Keratinocyte (primary cell): Measurements from ENCODE around the gene MAFF.

Experiments
- EZH2 ChIP-seq: IDR thresholded peaks from one replicate; pipeline ENCODE4 v1.6.1; 2012; ENCODE audit warnings: inconsistent platforms, mild to moderate bottlenecking, low read length, moderate library complexity
- TF ChIP-seq, protein P1 (sequence below), 3 experiments: IDR thresholded peaks in 1 of 3; conservative IDR thresholded peaks in 1 of 3; optimal IDR thresholded peaks in 1 of 3; 2 replicates in 2 of 3; 3 replicates in 1 of 3; pipeline versions ENCODE3 to v1.5.1; 2011; ENCODE audit warnings: low read length in 3 of 3, mild to moderate bottlenecking in 3 of 3, moderate library complexity in 2 of 3, control low read depth in 1 of 3, inconsistent platforms in 1 of 3; ENCODE audit not compliant: insufficient read depth in 2 of 3; ENCODE audit errors: extremely low read depth in 1 of 3

DNA sequence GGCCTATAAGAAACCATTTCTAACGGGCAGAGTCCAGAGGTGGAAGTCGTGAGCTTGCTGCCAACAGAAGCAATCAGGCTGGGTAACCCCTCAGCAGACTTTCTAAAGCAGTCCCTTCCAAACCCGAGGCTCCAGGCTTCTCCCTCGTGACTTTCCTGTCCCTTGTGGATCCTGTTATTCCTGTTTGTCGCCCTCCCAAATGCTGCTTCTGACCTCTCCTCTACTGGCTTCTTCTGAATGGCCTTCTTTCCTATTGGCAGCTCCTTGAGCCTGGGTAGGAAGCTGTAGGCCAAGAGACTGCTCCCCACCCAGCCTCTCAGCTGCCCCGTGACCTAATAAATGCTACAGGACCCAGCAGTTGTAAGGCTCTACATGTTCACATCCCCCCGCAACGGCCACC lies 35.0 kb downstream of the MAFF start:
- TF ChIP-seq, protein P1, sequence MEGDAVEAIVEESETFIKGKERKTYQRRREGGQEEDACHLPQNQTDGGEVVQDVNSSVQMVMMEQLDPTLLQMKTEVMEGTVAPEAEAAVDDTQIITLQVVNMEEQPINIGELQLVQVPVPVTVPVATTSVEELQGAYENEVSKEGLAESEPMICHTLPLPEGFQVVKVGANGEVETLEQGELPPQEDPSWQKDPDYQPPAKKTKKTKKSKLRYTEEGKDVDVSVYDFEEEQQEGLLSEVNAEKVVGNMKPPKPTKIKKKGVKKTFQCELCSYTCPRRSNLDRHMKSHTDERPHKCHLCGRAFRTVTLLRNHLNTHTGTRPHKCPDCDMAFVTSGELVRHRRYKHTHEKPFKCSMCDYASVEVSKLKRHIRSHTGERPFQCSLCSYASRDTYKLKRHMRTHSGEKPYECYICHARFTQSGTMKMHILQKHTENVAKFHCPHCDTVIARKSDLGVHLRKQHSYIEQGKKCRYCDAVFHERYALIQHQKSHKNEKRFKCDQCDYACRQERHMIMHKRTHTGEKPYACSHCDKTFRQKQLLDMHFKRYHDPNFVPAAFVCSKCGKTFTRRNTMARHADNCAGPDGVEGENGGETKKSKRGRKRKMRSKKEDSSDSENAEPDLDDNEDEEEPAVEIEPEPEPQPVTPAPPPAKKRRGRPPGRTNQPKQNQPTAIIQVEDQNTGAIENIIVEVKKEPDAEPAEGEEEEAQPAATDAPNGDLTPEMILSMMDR (optimal IDR thresholded peaks at IDR 0.05 in 1 of 3, IDR thresholded peaks at IDR 0.05 in 1 of 3, conservative IDR thresholded peaks at IDR 0.05 in 1 of 3; ENCODE audit: extremely low read depth in 1 of 3, insufficient read depth in 2 of 3, low read length in 3 of 3), result no peak
- no peak for TF ChIP-seq EZH2
